Epidermal melanocyte (primary cell): ENCODE measurements around the gene MAN2A2.
A peak's percentile ranks its signal among the peaks of the same experiment; 100 is the strongest.
"Not testable (repeated sequence)": the region's sequence is repeated elsewhere in the genome, so short reads cannot be mapped to it uniquely, and the experiment has no call there.

Experiments used
- DNase-seq: peaks from one replicate; pipeline ENCODE4 v3.0.0; 2011; ENCODE audit warnings: low spot score; ENCODE audit not compliant: insufficient read length

The MAN2A2 gene

GRCh38 chr15:90883976-90884718 lies 19.0 kb upstream of the MAN2A2 start, which contains the start of gene FES:
Gene FES (plus strand): TSS chr15:90884504. CDS start chr15:90885046, 542 bp downstream.
- no peak for DNase-seq

- DNase-seq = no peak
Measured at GRCh38 chr15:90884719-90885431, 18.2 kb upstream of the MAN2A2 start.

- DNase-seq = no peak
Measured at GRCh38 chr15:90885432-90886290, 17.4 kb upstream of the MAN2A2 start.

- no peak for DNase-seq
Measured at GRCh38 chr15:90886291-90886614, 16.8 kb upstream of the MAN2A2 start.

GRCh38 chr15:90887037-90887481 lies 16.0 kb upstream of the MAN2A2 start:
- DNase-seq = no peak

GRCh38 chr15:90889313-90889730 lies 13.8 kb upstream of the MAN2A2 start:
- no peak for DNase-seq

GRCh38 chr15:90889736-90890456 lies 13.2 kb upstream of the MAN2A2 start:
- no peak for DNase-seq

GRCh38 chr15:90890839-90891238 lies 12.3 kb upstream of the MAN2A2 start:
- no peak for DNase-seq

- no peak for DNase-seq
Measured at GRCh38 chr15:90891346-90891949, 11.7 kb upstream of the MAN2A2 start.

- DNase-seq = no peak
Measured at GRCh38 chr15:90892023-90892422, 11.1 kb upstream of the MAN2A2 start.

- no peak for DNase-seq
Measured at GRCh38 chr15:90892498-90893174, 10.5 kb upstream of the MAN2A2 start.

GRCh38 chr15:90893175-90894090 lies 9.7 kb upstream of the MAN2A2 start:
- no peak for DNase-seq

- no peak for DNase-seq
Measured at GRCh38 chr15:90895571-90896117, 7.5 kb upstream of the MAN2A2 start.

GRCh38 chr15:90897131-90897655 lies 5.9 kb upstream of the MAN2A2 start:
- not testable (repeated sequence) for DNase-seq

- DNase-seq = no peak
Measured at GRCh38 chr15:90901175-90902039, 1.7 kb upstream of the MAN2A2 start.

GRCh38 chr15:90902040-90902839 lies 862 bp upstream of the MAN2A2 start:
- peak; percentile 98 for DNase-seq
